ENCODE results near the gene SMIM21. TPM values are rescaled to one million over a fixed set of nuclear protein-coding genes. Genes with fewer than 3 reads are reported as not detected.

SMIM21 gene
- total and polyA plus RNA-seq, 2 of the 8 experiments (the other 6 are each of a cell fraction or from before 2014, with no cell fraction given), result not detected

DNA sequence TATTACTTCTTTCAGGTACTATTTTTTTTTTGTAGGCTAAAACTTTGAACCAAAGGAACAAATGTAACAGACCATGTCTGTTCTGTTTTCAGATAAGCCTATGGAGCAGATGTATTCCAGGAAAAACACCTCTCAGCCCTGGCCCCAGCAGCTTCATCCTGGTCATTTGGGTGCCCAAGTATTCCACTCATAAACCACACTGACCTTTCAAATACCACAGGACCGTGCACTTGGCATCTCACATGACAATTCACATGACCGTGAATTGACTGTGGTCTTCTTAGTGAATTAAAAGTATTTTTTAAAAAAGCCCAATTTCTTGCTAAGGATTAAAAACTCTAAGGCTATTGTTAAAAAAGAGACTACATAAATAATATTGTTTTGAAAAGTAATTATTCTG is 50.2 kb downstream of the SMIM21 start:
- H3K9me3 ChIP-seq (ENCODE audit: insufficient read depth in 2 of 2, low read depth in 1 of 2, low read length in 1 of 2), result peaks cover 0 to 5% of the 10 kb centered on the region in 2 experiments; a peak in 1 of 4 replicates
- H4K91ac ChIP-seq (replicated peaks; ENCODE audit: insufficient read length, low read length), result no peak overlapping the region
- no peak overlapping the region for H3K14ac ChIP-seq (ENCODE audit: insufficient read length)
- no peak overlapping the region for H3K4me3 ChIP-seq (ENCODE audit: extremely low read depth in 1 of 4, insufficient read depth in 2 of 4, low read depth in 3 of 4, low read length in 4 of 4)
- H3K4ac ChIP-seq (replicated peaks; ENCODE audit: insufficient read length, low read depth, low read length), result no peak overlapping the region
- H4K5ac ChIP-seq (ENCODE audit: insufficient read length, low read depth, low read length), result no peak overlapping the region
- no peak overlapping the region for H3K9ac ChIP-seq (replicated peaks in 1 of 4; ENCODE audit: extremely low read depth in 1 of 4, low read depth in 3 of 4, low read length in 3 of 4)
- H2BK5ac ChIP-seq (ENCODE audit: low read depth, low read length), result no peak overlapping the region
- H3K18ac ChIP-seq (ENCODE audit: extremely low read depth, low read length), result no peak overlapping the region
- no peak overlapping the region for H2BK12ac ChIP-seq (ENCODE audit: low read depth, low read length)
- no peak overlapping the region for H3K23ac ChIP-seq (ENCODE audit: insufficient read length)
- no peaks in the 10 kb centered on the region for H3K79me2 ChIP-seq (ENCODE audit: control insufficient read depth in 1 of 2, insufficient read depth in 2 of 2, low read length in 2 of 2)
- H3K36me3 ChIP-seq (ENCODE audit: control insufficient read depth in 2 of 4, insufficient read depth in 4 of 4, low read length in 3 of 4), result no peaks in the 10 kb centered on the region
- ChIA-PET POLR2A (ENCODE audit: partially characterized antibody) (interaction anchor here (0.7 kb wide), 1 partner anchor 98 kb away, joined by 4 read pairs; no protein-coding TSS in a partner anchor), CTCF (ENCODE audit: partially characterized antibody) (no interaction called here)
- no peaks in the 10 kb centered on the region for H3K27me3 ChIP-seq (replicated peaks in 1 of 4; ENCODE audit: control insufficient read depth in 3 of 4, extremely low read depth in 1 of 4, insufficient read depth in 3 of 4, low read length in 3 of 4)
- no peak overlapping the region for H2BK15ac ChIP-seq (ENCODE audit: low read length)
- no peak overlapping the region for H4K8ac ChIP-seq (ENCODE audit: extremely low read depth, insufficient read depth, low read length)
- WGBS, 2 experiments (ENCODE audit: extremely low coverage in 1 of 2, insufficient coverage in 1 of 2, insufficient read length in 1 of 2, insufficient replicate concordance in 2 of 2, low coverage in 1 of 2, low lambda C conversion rate in 2 of 2, missing lambda C conversion rate in 1 of 2), result 88% methylated on average over 2 of the region's 2 CpGs; no CpG with 5 or more reads in 1 of the 2 experiments
- H3K4me1 ChIP-seq (replicated peaks in 1 of 4; ENCODE audit: control insufficient read depth in 3 of 4, insufficient read depth in 4 of 4, low read length in 3 of 4), result peaks cover 0 to 2% (median 0%) of the 10 kb centered on the region in 4 experiments; a peak in 1 of 7 replicates
- H3K56ac ChIP-seq (replicated peaks; ENCODE audit: insufficient read length, low read depth, low read length), result no peak overlapping the region
- no peaks in the 10 kb centered on the region for H3K79me1 ChIP-seq (ENCODE audit: low read depth, low read length)
- DNase-seq (ENCODE audit: low read depth in 1 of 2, low spot score in 2 of 2) (no peak), FAIRE-seq (no peak)
- no peak overlapping the region for H3K4me2 ChIP-seq (ENCODE audit: insufficient read depth in 1 of 2, low read depth in 2 of 2, low read length in 2 of 2)
- H4K20me1 ChIP-seq (replicated peaks in 1 of 2; ENCODE audit: control insufficient read depth in 1 of 2, insufficient read depth in 2 of 2, low read length in 2 of 2), result no peaks in the 10 kb centered on the region
- no peak overlapping the region for H2AK5ac ChIP-seq (ENCODE audit: low read depth, low read length)
- H3K23me2 ChIP-seq (ENCODE audit: low read depth, low read length), result no peaks in the 10 kb centered on the region
- H3K27ac ChIP-seq (ENCODE audit: low read depth, low read length), result no peak overlapping the region
- H2BK120ac ChIP-seq (replicated peaks; ENCODE audit: low read depth, low read length), result no peak overlapping the region
- H2AFZ ChIP-seq (ENCODE audit: low read length), result no peak overlapping the region
- no peak overlapping the region for H2BK20ac ChIP-seq (ENCODE audit: low read length)
- TF ChIP-seq POLR2A (IDR thresholded peaks at IDR 0.05; ENCODE audit: control extremely low read depth in 1 of 2, low read depth in 2 of 2, low read length in 2 of 2) (no peak), CREB1 (IDR thresholded peaks at IDR 0.05) (no peak), RXRA (IDR thresholded peaks at IDR 0.05; ENCODE audit: insufficient read depth, low read depth, low read length) (no peak), SP4 (IDR thresholded peaks at IDR 0.05; ENCODE audit: low read length) (no peak), ASH2L (IDR thresholded peaks at IDR 0.05; ENCODE audit: low read length) (no peak), RFX5 (IDR thresholded peaks at IDR 0.05; ENCODE audit: borderline replicate concordance, low read depth, low read length) (no peak), SP1 (IDR thresholded peaks at IDR 0.05; ENCODE audit: low read depth, low read length) (no peak), JUND (IDR thresholded peaks at IDR 0.05; ENCODE audit: low read length) (no peak), NRF1 (IDR thresholded peaks at IDR 0.05; ENCODE audit: low read depth, low read length) (no peak), TAF1 (IDR thresholded peaks at IDR 0.05; ENCODE audit: low read depth, low read length) (no peak), PHF8 (conservative IDR thresholded peaks at IDR 0.05; ENCODE audit: low read depth, low read length) (no peak)
- TF ChIP-seq, protein P1, sequence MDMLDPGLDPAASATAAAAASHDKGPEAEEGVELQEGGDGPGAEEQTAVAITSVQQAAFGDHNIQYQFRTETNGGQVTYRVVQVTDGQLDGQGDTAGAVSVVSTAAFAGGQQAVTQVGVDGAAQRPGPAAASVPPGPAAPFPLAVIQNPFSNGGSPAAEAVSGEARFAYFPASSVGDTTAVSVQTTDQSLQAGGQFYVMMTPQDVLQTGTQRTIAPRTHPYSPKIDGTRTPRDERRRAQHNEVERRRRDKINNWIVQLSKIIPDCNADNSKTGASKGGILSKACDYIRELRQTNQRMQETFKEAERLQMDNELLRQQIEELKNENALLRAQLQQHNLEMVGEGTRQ (IDR thresholded peaks at IDR 0.05; ENCODE audit: low read length), result no peak
- TF ChIP-seq, protein P2, sequence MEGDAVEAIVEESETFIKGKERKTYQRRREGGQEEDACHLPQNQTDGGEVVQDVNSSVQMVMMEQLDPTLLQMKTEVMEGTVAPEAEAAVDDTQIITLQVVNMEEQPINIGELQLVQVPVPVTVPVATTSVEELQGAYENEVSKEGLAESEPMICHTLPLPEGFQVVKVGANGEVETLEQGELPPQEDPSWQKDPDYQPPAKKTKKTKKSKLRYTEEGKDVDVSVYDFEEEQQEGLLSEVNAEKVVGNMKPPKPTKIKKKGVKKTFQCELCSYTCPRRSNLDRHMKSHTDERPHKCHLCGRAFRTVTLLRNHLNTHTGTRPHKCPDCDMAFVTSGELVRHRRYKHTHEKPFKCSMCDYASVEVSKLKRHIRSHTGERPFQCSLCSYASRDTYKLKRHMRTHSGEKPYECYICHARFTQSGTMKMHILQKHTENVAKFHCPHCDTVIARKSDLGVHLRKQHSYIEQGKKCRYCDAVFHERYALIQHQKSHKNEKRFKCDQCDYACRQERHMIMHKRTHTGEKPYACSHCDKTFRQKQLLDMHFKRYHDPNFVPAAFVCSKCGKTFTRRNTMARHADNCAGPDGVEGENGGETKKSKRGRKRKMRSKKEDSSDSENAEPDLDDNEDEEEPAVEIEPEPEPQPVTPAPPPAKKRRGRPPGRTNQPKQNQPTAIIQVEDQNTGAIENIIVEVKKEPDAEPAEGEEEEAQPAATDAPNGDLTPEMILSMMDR (IDR thresholded peaks at IDR 0.05; ENCODE audit: control extremely low read depth in 1 of 3, insufficient read depth in 1 of 3, low read depth in 1 of 3, low read length in 3 of 3), result no peak
